Measurements from ENCODE around the gene TBX19.

TBX19 gene

GRCh38 chr1:168243636-168244212, 37.0 kb upstream of the TBX19 start:
- no peak overlapping the region for H3K4me3 ChIP-seq (ENCODE audit: low read length)

GRCh38 chr1:168245042-168245441, 35.6 kb upstream of the TBX19 start:
- no peak for TF ChIP-seq CTCF (IDR thresholded peaks at IDR 0.05; ENCODE audit: insufficient read depth, low read depth, low read length, missing control alignments)
- no peak for DNase-seq (ENCODE audit: low read depth)
- H3K4me3 ChIP-seq (ENCODE audit: low read length): no peak overlapping the region

More at GRCh38 chr1:168243636-168244212, 37.0 kb upstream of the TBX19 start:
- no peak for TF ChIP-seq CTCF (IDR thresholded peaks at IDR 0.05; ENCODE audit: insufficient read depth, low read depth, low read length, missing control alignments)
- no peak for DNase-seq (ENCODE audit: low read depth)

GRCh38 chr1:168246506-168246905, 34.2 kb upstream of the TBX19 start:
- DNase-seq (ENCODE audit: low read depth): no peak
- no peak for TF ChIP-seq CTCF (IDR thresholded peaks at IDR 0.05; ENCODE audit: insufficient read depth, low read depth, low read length, missing control alignments)
- H3K4me3 ChIP-seq (ENCODE audit: low read length): no peak overlapping the region

- no peak for TF ChIP-seq CTCF (IDR thresholded peaks at IDR 0.05; ENCODE audit: insufficient read depth, low read depth, low read length, missing control alignments)
- no peak overlapping the region for H3K4me3 ChIP-seq (ENCODE audit: low read length)
- DNase-seq (ENCODE audit: low read depth): no peak
Observed at GRCh38 chr1:168252204-168252733, 28.4 kb upstream of the TBX19 start.

- no peak for TF ChIP-seq CTCF (IDR thresholded peaks at IDR 0.05; ENCODE audit: insufficient read depth, low read depth, low read length, missing control alignments)
- no peak overlapping the region for H3K4me3 ChIP-seq (ENCODE audit: low read length)
- no peak for DNase-seq (ENCODE audit: low read depth)
Observed at GRCh38 chr1:168256164-168256563, 24.5 kb upstream of the TBX19 start.

GRCh38 chr1:168257397-168257796, 23.3 kb upstream of the TBX19 start:
- no peak for TF ChIP-seq CTCF (IDR thresholded peaks at IDR 0.05; ENCODE audit: insufficient read depth, low read depth, low read length, missing control alignments)
- H3K4me3 ChIP-seq (ENCODE audit: low read length): no peak overlapping the region
- no peak for DNase-seq (ENCODE audit: low read depth)

- H3K4me3 ChIP-seq (ENCODE audit: low read length): no peak overlapping the region
- no peak for DNase-seq (ENCODE audit: low read depth)
- no peak for TF ChIP-seq CTCF (IDR thresholded peaks at IDR 0.05; ENCODE audit: insufficient read depth, low read depth, low read length, missing control alignments)
Observed at GRCh38 chr1:168259567-168259966, 21.1 kb upstream of the TBX19 start.

All from epithelial cell of esophagus (primary cell).